ENCODE data around the gene ZC3H7B. TPM values are rescaled to one million over a fixed set of nuclear protein-coding genes. Genes with fewer than 3 reads are reported as not detected.

Gene ZC3H7B
- total RNA-seq, 2 donors from 2014 or later = 24.5 to 33.3 TPM

DNA sequence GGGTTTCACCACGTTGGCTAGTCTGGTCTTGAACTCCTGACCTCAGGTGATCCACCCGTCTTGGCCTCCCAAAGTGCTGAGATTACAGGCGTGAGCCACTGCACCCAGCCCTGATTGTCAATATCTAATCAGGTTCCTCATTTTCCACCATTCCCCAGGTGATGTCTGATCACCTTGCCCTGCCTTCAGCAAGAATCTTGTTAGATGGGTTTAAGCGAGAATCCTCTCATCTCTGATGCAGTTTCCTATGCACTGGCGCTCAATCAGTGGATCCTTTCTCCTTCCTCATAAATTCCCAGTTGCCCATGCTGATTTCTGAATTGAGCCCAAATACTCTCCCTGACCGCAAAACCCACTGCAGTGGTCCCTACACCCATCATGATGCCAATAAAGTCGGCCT, 664 bp upstream of the ZC3H7B start:
- Histone ChIP-seq H3K9me3 (no peaks in the 10 kb centered on the region), H3K27me3 (no peaks in the 10 kb centered on the region), H3K36me3 (no peaks in the 10 kb centered on the region), H3K4me1 (peaks cover 0 to 19% of the 10 kb centered on the region in 2 donors), H3K27ac (peak overlapping the region; percentile 87 to 88), H3K4me3 (peak overlapping the region in 1 of 2 donors; percentile 94)
- TF ChIP-seq, protein P1, sequence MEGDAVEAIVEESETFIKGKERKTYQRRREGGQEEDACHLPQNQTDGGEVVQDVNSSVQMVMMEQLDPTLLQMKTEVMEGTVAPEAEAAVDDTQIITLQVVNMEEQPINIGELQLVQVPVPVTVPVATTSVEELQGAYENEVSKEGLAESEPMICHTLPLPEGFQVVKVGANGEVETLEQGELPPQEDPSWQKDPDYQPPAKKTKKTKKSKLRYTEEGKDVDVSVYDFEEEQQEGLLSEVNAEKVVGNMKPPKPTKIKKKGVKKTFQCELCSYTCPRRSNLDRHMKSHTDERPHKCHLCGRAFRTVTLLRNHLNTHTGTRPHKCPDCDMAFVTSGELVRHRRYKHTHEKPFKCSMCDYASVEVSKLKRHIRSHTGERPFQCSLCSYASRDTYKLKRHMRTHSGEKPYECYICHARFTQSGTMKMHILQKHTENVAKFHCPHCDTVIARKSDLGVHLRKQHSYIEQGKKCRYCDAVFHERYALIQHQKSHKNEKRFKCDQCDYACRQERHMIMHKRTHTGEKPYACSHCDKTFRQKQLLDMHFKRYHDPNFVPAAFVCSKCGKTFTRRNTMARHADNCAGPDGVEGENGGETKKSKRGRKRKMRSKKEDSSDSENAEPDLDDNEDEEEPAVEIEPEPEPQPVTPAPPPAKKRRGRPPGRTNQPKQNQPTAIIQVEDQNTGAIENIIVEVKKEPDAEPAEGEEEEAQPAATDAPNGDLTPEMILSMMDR (IDR thresholded peaks at IDR 0.05) = no peak
- DNase-seq (ENCODE audit: low spot score) = no peak

DNA sequence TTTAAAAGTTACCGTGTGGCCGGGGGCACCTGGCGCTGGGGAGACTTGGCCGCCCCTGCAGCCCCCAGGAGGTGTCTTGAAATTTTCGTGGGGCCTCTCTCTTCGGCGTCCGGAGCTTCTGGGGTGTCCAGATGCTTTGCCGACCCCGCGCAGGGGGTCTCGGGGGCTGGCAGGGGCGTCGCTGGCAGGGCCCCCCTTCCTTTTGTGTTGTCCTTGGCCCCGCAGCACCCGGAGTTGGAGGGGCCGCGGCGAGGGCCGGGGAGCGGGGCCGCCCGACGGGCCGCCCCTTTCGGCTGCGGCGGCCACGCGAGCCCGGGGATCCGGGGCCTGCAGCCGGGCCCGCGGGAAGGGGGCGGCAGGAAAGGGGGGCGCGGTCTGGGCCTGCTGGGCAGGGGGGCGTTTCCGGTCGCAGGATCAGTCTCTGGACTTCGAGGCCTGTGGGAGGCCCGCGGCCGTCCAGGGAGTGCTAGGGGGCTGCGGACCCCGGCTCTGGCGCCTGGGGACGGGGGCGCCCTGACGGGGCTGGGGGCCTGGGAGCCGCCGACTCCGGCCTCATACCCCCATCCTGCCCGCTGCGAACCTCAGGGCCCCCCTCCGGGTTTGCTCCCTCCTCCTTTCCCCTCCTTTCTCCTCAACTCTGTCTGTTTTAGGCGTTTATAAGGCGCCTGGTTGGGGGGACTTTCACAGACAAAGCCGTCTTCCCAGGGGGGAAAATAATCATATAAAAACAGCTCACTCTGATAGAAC, 869 bp downstream of the ZC3H7B start:
- TF ChIP-seq, protein P1 (IDR thresholded peaks at IDR 0.05) = no peak
- no peaks in the 10 kb centered on the region for H3K27me3 ChIP-seq
- H3K4me1 ChIP-seq = peaks cover 0 to 21% of the 10 kb centered on the region in 2 donors
- H3K9me3 ChIP-seq = no peaks in the 10 kb centered on the region
- no peaks in the 10 kb centered on the region for H3K36me3 ChIP-seq
- no peak for DNase-seq (ENCODE audit: low spot score)
- peak overlapping the region; percentile 77 to 94 for H3K4me3 ChIP-seq
- H3K27ac ChIP-seq = peak overlapping the region; percentile 87 to 88

DNA sequence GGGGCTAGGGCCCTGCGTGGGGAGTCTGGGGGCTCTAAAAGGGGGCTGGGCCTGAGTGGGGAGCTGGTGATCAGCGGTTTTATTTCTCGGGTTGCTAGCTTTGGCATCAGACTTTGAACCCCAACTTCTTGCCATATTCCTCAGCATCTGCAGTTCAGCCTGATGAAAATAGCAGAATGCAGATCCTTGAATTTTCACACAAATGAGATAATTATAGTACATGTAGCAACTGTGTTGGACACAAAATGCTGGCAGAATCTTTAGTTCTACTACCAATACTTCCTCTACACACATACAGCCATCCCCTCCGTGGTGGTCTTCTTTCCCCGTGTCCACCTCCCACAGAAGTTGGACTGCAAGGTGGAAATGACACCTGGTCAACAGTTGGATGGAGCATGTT, 1.5 kb downstream of the ZC3H7B start:
- H3K27ac ChIP-seq = peak overlapping the region; percentile 87 to 88
- peak overlapping the region; percentile 77 to 94 for H3K4me3 ChIP-seq
- no peaks in the 10 kb centered on the region for H3K9me3 ChIP-seq
- no peaks in the 10 kb centered on the region for H3K27me3 ChIP-seq
- TF ChIP-seq, protein P1 (IDR thresholded peaks at IDR 0.05) = no peak
- no peak for DNase-seq (ENCODE audit: low spot score)
- no peaks in the 10 kb centered on the region for H3K36me3 ChIP-seq
- H3K4me1 ChIP-seq = peaks cover 0 to 27% of the 10 kb centered on the region in 2 donors

DNA sequence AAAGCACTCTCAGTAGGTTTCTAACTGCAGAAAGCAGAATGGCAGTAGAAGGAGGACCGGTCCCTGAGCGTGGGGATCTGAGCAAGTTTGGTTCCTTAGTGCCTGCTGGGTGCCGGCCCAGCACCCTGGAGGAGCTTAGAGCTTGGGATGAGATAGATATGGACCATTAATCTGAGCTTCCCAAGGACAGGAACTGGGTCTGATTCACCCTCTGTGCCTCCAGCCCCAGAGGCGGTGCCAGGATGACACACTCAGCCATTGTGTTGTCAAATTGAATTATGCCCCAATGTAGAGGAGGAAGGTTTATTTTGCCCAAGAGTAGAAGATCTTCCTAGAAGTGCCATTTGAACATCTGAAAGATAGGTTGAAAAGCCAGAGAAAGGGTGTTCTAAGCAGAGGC, 4.3 kb downstream of the ZC3H7B start:
- DNase-seq (ENCODE audit: low spot score) = no peak
- H3K27me3 ChIP-seq = no peaks in the 10 kb centered on the region
- no peaks in the 10 kb centered on the region for H3K9me3 ChIP-seq
- TF ChIP-seq, protein P1 (IDR thresholded peaks at IDR 0.05) = no peak
- peaks cover 0 to 31% of the 10 kb centered on the region in 2 donors for H3K4me1 ChIP-seq
- no peaks in the 10 kb centered on the region for H3K36me3 ChIP-seq
- H3K27ac ChIP-seq = no peak overlapping the region
- H3K4me3 ChIP-seq = no peak overlapping the region

DNA sequence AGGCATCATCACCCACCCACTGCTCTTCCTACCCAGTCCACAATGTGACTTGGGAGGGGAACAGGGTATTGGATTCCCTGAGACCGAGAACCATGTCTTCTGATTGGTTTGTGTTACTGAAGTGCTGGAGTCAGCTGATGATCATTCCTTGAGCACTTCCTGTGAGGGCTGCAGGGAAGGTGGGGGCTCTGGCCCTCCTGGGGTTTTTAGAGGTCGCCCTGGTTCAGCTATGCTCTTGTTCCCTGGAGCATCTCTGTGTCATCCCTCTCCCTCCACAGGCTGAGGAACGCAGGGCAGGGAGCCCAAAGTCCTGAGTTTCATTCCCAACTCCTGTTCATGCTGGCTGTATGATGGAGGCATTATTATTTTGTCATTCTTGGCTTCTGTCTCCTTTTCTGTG, 6.7 kb downstream of the ZC3H7B start:
- TF ChIP-seq, protein P1 (IDR thresholded peaks at IDR 0.05) = no peak
- Histone ChIP-seq H3K9me3 (no peaks in the 10 kb centered on the region), H3K27ac (no peak overlapping the region), H3K27me3 (no peaks in the 10 kb centered on the region), H3K36me3 (no peaks in the 10 kb centered on the region), H3K4me3 (no peak overlapping the region), H3K4me1 (peaks cover 0 to 19% of the 10 kb centered on the region in 2 donors)
- no peak for DNase-seq (ENCODE audit: low spot score)

DNA sequence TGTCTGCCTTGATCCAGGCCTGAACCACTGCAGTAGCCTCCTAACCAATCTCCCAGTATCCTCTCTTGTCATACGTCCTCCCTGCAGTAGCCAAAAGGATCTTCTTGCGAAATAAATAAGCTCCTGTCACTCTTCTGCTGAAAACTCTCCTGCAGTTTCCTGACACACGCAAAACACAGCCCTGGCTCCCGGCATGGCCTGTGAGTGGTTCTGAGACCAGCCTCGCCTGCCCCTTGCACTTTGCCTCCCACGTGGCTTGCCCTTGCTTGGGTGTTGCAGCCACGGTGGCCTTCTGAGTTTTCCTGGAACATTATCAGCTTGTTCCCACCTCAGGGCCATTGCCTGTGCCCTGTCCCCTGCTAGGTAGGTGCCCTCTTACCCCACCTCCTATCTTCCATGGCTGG, 7.2 kb downstream of the ZC3H7B start:
- TF ChIP-seq, protein P1 (IDR thresholded peaks at IDR 0.05) = no peak
- H3K4me1 ChIP-seq = peaks cover 0 to 19% of the 10 kb centered on the region in 2 donors
- no peaks in the 10 kb centered on the region for H3K27me3 ChIP-seq
- no peaks in the 10 kb centered on the region for H3K36me3 ChIP-seq
- H3K9me3 ChIP-seq = no peaks in the 10 kb centered on the region
- DNase-seq (ENCODE audit: low spot score) = no peak
- H3K27ac ChIP-seq = no peak overlapping the region
- no peak overlapping the region for H3K4me3 ChIP-seq

All from right atrium auricular region (tissue), 2 donors.